Liver (tissue), 9 donors: ENCODE results near the gene PAGE2. TPM values are rescaled to one million over a fixed set of nuclear protein-coding genes. Genes with fewer than 3 reads are reported as not detected.

Experiments
- DNase-seq: peaks from one replicate; pipeline ENCODE4 v3.0.0-alpha.2; 2017; ENCODE audit warnings: low spot score
- H3K27ac ChIP-seq, 2 donors: one replicate each; pipeline ENCODE4 v1.7.0; 2013; ENCODE audit warnings: inconsistent platforms in 2 of 2, low read length in 2 of 2, control low read depth in 1 of 2, low read depth in 1 of 2, mild to moderate bottlenecking in 1 of 2
- H3K27me3 ChIP-seq, 4 donors: one replicate each; pipeline versions ENCODE4 v1.6.1 to v1.7.0; 2013; ENCODE audit warnings: low read length in 3 of 4, inconsistent platforms in 1 of 4, mild to moderate bottlenecking in 1 of 4, moderate library complexity in 1 of 4; ENCODE audit not compliant: control insufficient read depth in 4 of 4, insufficient read depth in 4 of 4
- H3K36me3 ChIP-seq, 4 donors: one replicate each; pipeline versions ENCODE4 v1.6.1 to v1.7.0; 2013; ENCODE audit warnings: low read length in 3 of 4, mild to moderate bottlenecking in 3 of 4, low read depth in 1 of 4, moderate library complexity in 1 of 4; ENCODE audit not compliant: control insufficient read depth in 4 of 4, insufficient read depth in 3 of 4
- H3K4me1 ChIP-seq, 4 donors: one replicate each; pipeline versions ENCODE4 v1.6.1 to v1.7.0; 2013; ENCODE audit warnings: low read length in 3 of 4, mild to moderate bottlenecking in 3 of 4, moderate library complexity in 1 of 4; ENCODE audit not compliant: control insufficient read depth in 4 of 4, insufficient read depth in 4 of 4
- H3K4me3 ChIP-seq, 3 donors: one replicate each; pipeline versions ENCODE4 v1.6.1 to v1.7.0; 2013; ENCODE audit warnings: low read length in 3 of 3, control low read depth in 1 of 3, low read depth in 1 of 3, mild to moderate bottlenecking in 1 of 3
- H3K9ac ChIP-seq, 2 donors: one replicate each; pipeline ENCODE4 v1.7.0; 2013; ENCODE audit warnings: low read length in 2 of 2, mild to moderate bottlenecking in 2 of 2, moderate library complexity in 2 of 2, control low read depth in 1 of 2, low read depth in 1 of 2
- H3K9me3 ChIP-seq, 4 donors: one replicate each; pipeline versions ENCODE4 v1.6.1 to v1.7.0; 2013; ENCODE audit warnings: low read length in 3 of 4; ENCODE audit not compliant: control insufficient read depth in 4 of 4
- ATF3 ChIP-seq: IDR thresholded peaks from 2 replicates; pipeline ENCODE4 v1.6.1; 2016; ENCODE audit warnings: antibody characterized with exemption
- CTCF ChIP-seq: fragments of 150-350 bp; IDR thresholded peaks from 2 replicates; pipeline ENCODE4 v1.5.1; 2017; ENCODE audit warnings: improper control_type of control experiment, low read depth, low read length; ENCODE audit not compliant: missing input control
- FOXA2 ChIP-seq: IDR thresholded peaks from 2 replicates; pipeline ENCODE4 v1.6.1; 2016; ENCODE audit warnings: antibody characterized with exemption
- GABPA ChIP-seq, 2 donors: IDR thresholded peaks in 1 of 2; conservative IDR thresholded peaks in 1 of 2; 2 replicates each; pipeline ENCODE4 v1.6.1; 2016; ENCODE audit warnings: antibody characterized with exemption in 2 of 2, mild to moderate bottlenecking in 1 of 2, moderate library complexity in 1 of 2
- HNF4A ChIP-seq, 2 donors: conservative IDR thresholded peaks; 2 replicates each; pipeline ENCODE4 v1.6.1; 2016; ENCODE audit warnings: antibody characterized with exemption in 2 of 2, mild to moderate bottlenecking in 2 of 2
- HNF4G ChIP-seq: IDR thresholded peaks from 2 replicates; pipeline ENCODE4 v1.6.1; 2016; ENCODE audit warnings: antibody characterized with exemption
- JUND ChIP-seq, 2 donors: IDR thresholded peaks; 2 replicates each; pipeline ENCODE4 v1.6.1; 2016; ENCODE audit warnings: antibody characterized with exemption in 2 of 2
- MAX ChIP-seq: IDR thresholded peaks from 2 replicates; pipeline ENCODE4 v1.6.1; 2016; ENCODE audit warnings: antibody characterized with exemption
- NR2F2 ChIP-seq: IDR thresholded peaks from 2 replicates; pipeline ENCODE4 v1.6.1; 2016; ENCODE audit warnings: antibody characterized with exemption
- RXRA ChIP-seq, 2 donors: IDR thresholded peaks; 2 replicates each; pipeline ENCODE4 v1.6.1; 2017 to 2018; ENCODE audit warnings: antibody characterized with exemption in 2 of 2, mild to moderate bottlenecking in 1 of 2
- SP1 ChIP-seq: IDR thresholded peaks from 2 replicates; pipeline ENCODE4 v1.6.1; 2018; ENCODE audit warnings: antibody characterized with exemption, mild to moderate bottlenecking
- TAF1 ChIP-seq: conservative IDR thresholded peaks from 2 replicates; pipeline ENCODE4 v1.6.1; 2016; ENCODE audit warnings: antibody characterized with exemption, mild to moderate bottlenecking
- YY1 ChIP-seq: IDR thresholded peaks from 2 replicates; pipeline ENCODE4 v1.6.1; 2016; ENCODE audit warnings: antibody characterized with exemption, mild to moderate bottlenecking
- ZBTB33 ChIP-seq: IDR thresholded peaks from 2 replicates; pipeline ENCODE4 v1.6.1; 2016; ENCODE audit warnings: antibody characterized with exemption
- WGBS: extraction: QIAGEN DNeasy Blood & Tissue Kit; methylation state at CpG from one replicate; pipeline ENCODE4 v1.1.7; 2013; 5-methylcytosine and 5-hydroxymethylcytosine counted together
- polyA plus RNA-seq, 2 donors: library from polyadenylated mRNA; stranded (reverse) in 1 of 2; unstranded in 1 of 2; fragments of 200-250 nt in 1 of 2; fragments of >200 nt in 1 of 2; fragmentation: Nextera tagmentation in 1 of 2; extraction: Ambion mirVana in 1 of 2; gene quantifications; one replicate each; pipeline versions ENCODE4 v1.2.1 to v1.2.3, GENCODE V29; 2013 to 2015
- total RNA-seq, 2 donors: library from RNA; depleted of rRNA; stranded (reverse); fragments of >200 nt; gene quantifications; one replicate each; pipeline ENCODE4 v1.2.3, GENCODE V29; 2014
- donor health status: healthy.
- donor health status: healthy.
- donor health status: healthy.
- donor health status: healthy.
- donor health status: healthy.

PAGE2 gene
- total and polyA plus RNA-seq, 4 donors = not detected

GRCh38 chrX:55107911-55108310 is 19.1 kb downstream of the PAGE2 start:
- H3K9ac ChIP-seq = no peak overlapping the region
- no peak overlapping the region for H3K27ac ChIP-seq
- H3K9me3 ChIP-seq = peaks cover 0 to 4% (median 0%) of the 10 kb centered on the region in 4 donors
- H3K4me3 ChIP-seq = no peak overlapping the region
- no peak for TF ChIP-seq MAX
- TF ChIP-seq FOXA2 = no peak
- no peak for TF ChIP-seq HNF4G
- no peak for TF ChIP-seq YY1
- no peak for TF ChIP-seq RXRA (IDR thresholded peaks at IDR 0.05)
- TF ChIP-seq HNF4A (conservative IDR thresholded peaks at IDR 0.05) = no peak
- no peak for TF ChIP-seq NR2F2
- TF ChIP-seq ZBTB33 = no peak
- no peak for TF ChIP-seq JUND (IDR thresholded peaks at IDR 0.05)
- TF ChIP-seq TAF1 = no peak
- TF ChIP-seq CTCF = no peak
- TF ChIP-seq ATF3 = no peak
- no peak for TF ChIP-seq SP1
- H3K36me3 ChIP-seq = no peaks in the 10 kb centered on the region
- peaks cover 0 to 2% (median 0%) of the 10 kb centered on the region in 4 donors for H3K27me3 ChIP-seq
- WGBS = 74% methylated on average over 2 of the region's 2 CpGs
- DNase-seq = no peak
- no peaks in the 10 kb centered on the region for H3K4me1 ChIP-seq

GRCh38 chrX:55109306-55109705 is 20.5 kb downstream of the PAGE2 start:
- H3K36me3 ChIP-seq = no peaks in the 10 kb centered on the region

More at GRCh38 chrX:55109306-55109705, 20.5 kb downstream of the PAGE2 start:
- H3K27me3 ChIP-seq = peaks cover 0 to 2% (median 0%) of the 10 kb centered on the region in 4 donors
- no peak overlapping the region for H3K4me3 ChIP-seq
- H3K9me3 ChIP-seq = no peaks in the 10 kb centered on the region
- DNase-seq = no peak
- H3K4me1 ChIP-seq = no peaks in the 10 kb centered on the region
- TF ChIP-seq GABPA (IDR thresholded peaks at IDR 0.05 in 1 of 2, conservative IDR thresholded peaks at IDR 0.05 in 1 of 2) (no peak), SP1 (no peak), RXRA (IDR thresholded peaks at IDR 0.05) (no peak), ZBTB33 (no peak), NR2F2 (no peak), HNF4G (no peak), JUND (IDR thresholded peaks at IDR 0.05) (no peak), MAX (no peak), TAF1 (no peak)
- H3K9ac ChIP-seq = no peak overlapping the region
- 80% methylated on average over 7 of the region's 7 CpGs for WGBS
- no peak overlapping the region for H3K27ac ChIP-seq
